H1 (cell line): Measurements from ENCODE around the gene HK1. TPM values are rescaled to one million over a fixed set of nuclear protein-coding genes. Genes with fewer than 3 reads are reported as not detected.

Experiments used
- CTCF ChIA-PET: fragments of 300-600 bp; sonication (Branson Sonifier 250); formaldehyde crosslinking; loops from one replicate; lab custom pipeline; 2021; ENCODE audit not compliant: partially characterized antibody; lab: Charles Lee
- POLR2A ChIA-PET: fragments of 300-600 bp; sonication (Branson Sonifier 250); formaldehyde crosslinking; loops from one replicate; lab custom pipeline; 2021; ENCODE audit warnings: inconsistent platforms; ENCODE audit not compliant: partially characterized antibody; lab: Charles Lee
- DNase-seq, 2 experiments: peaks; one replicate each; pipeline versions ENCODE4 v3.0.0 to v3.0.0-alpha.2; 2010 to 2022; ENCODE audit warnings: low spot score in 2 of 2, low read depth in 1 of 2, mixed read lengths in 1 of 2
- FAIRE-seq: peaks from 2 replicates; lab custom pipeline; 2011; peaks lifted over from hg19 to GRCh38; lab: Jason Lieb, UNC
- H2AFZ ChIP-seq: 2 replicates; pipeline ENCODE4 v1.8.1; 2012; ENCODE audit warnings: low read length, inconsistent platforms
- H2AK5ac ChIP-seq: 2 replicates; pipeline ENCODE4 v1.6.1; 2013; ENCODE audit warnings: low read depth, low read length
- H2BK120ac ChIP-seq: replicated peaks from 2 replicates; pipeline ENCODE3; 2013; ENCODE audit warnings: low read depth, low read length, inconsistent platforms
- H2BK12ac ChIP-seq: 2 replicates; pipeline ENCODE4 v1.6.1; 2013; ENCODE audit warnings: low read depth, low read length
- H2BK15ac ChIP-seq: 2 replicates; pipeline ENCODE4 v1.6.1; 2013; ENCODE audit warnings: low read length
- H2BK20ac ChIP-seq: 2 replicates; pipeline ENCODE4 v1.6.1; 2013; ENCODE audit warnings: low read length
- H2BK5ac ChIP-seq: 2 replicates; pipeline ENCODE4 v1.6.1; 2013; ENCODE audit warnings: low read depth, low read length
- H3K14ac ChIP-seq: 2 replicates; pipeline ENCODE4 v1.6.1; 2013; ENCODE audit warnings: inconsistent platforms; ENCODE audit not compliant: insufficient read length
- H3K18ac ChIP-seq: 2 replicates; pipeline ENCODE4 v1.6.1; 2013; ENCODE audit warnings: low read length; ENCODE audit errors: extremely low read depth
- H3K23ac ChIP-seq: 2 replicates; pipeline ENCODE4 v1.6.1; 2013; ENCODE audit warnings: inconsistent platforms; ENCODE audit not compliant: insufficient read length
- H3K23me2 ChIP-seq: 2 replicates; pipeline ENCODE4 v1.6.1; 2013; ENCODE audit warnings: low read depth, low read length
- H3K27ac ChIP-seq: 2 replicates; pipeline ENCODE4 v1.6.1; 2011; ENCODE audit warnings: low read depth, low read length, inconsistent platforms
- H3K27me3 ChIP-seq, 4 experiments: replicated peaks in 1 of 4; 1 replicate in 1 of 4; 2 replicates in 3 of 4; pipeline versions ENCODE4 v1.6.1 to v1.8.1; 2011 to 2013; ENCODE audit warnings: low read length in 3 of 4, mild to moderate bottlenecking in 3 of 4, inconsistent platforms in 2 of 4, mixed read lengths in 2 of 4, moderate library complexity in 1 of 4; ENCODE audit not compliant: control insufficient read depth in 3 of 4, insufficient read depth in 3 of 4; ENCODE audit errors: extremely low read depth in 1 of 4
- H3K36me3 ChIP-seq, 4 experiments: 2 replicates each; pipeline versions ENCODE4 v1.6.1 to v1.8.1; 2011 to 2013; ENCODE audit warnings: mild to moderate bottlenecking in 4 of 4, low read length in 3 of 4, moderate library complexity in 2 of 4, control low read depth in 1 of 4, inconsistent platforms in 1 of 4; ENCODE audit not compliant: insufficient read depth in 4 of 4, control insufficient read depth in 2 of 4
- H3K4ac ChIP-seq: replicated peaks from 2 replicates; pipeline ENCODE3; 2013; ENCODE audit warnings: low read length, low read depth, mixed read lengths, inconsistent platforms; ENCODE audit not compliant: insufficient read length
- H3K4me1 ChIP-seq, 4 experiments: replicated peaks in 1 of 4; 1 replicate in 1 of 4; 2 replicates in 3 of 4; pipeline versions ENCODE4 v1.6.1 to v1.8.1; 2011 to 2013; ENCODE audit warnings: low read length in 3 of 4, inconsistent platforms in 2 of 4, mixed read lengths in 1 of 4; ENCODE audit not compliant: insufficient read depth in 4 of 4, control insufficient read depth in 3 of 4
- H3K4me2 ChIP-seq, 2 experiments: 2 replicates each; pipeline versions ENCODE4 v1.6.1 to v1.8.1; 2011 to 2013; ENCODE audit warnings: low read depth in 2 of 2, low read length in 2 of 2, control low read depth in 1 of 2, inconsistent platforms in 1 of 2, mild to moderate bottlenecking in 1 of 2; ENCODE audit not compliant: insufficient read depth in 1 of 2
- H3K4me3 ChIP-seq, 4 experiments: fragments of 200-600, 300-600 bp in 1 of 4; sonication (generic), shearing (Covaris generic), sonication (Bioruptor Twin) in 1 of 4; 2 replicates each; pipeline versions ENCODE4 v1.5.1 to v1.8.1; 2011 to 2016; ENCODE audit warnings: low read length in 4 of 4, low read depth in 3 of 4, control low read depth in 2 of 4, inconsistent platforms in 2 of 4, mild to moderate bottlenecking in 2 of 4, mixed read lengths in 1 of 4, moderate library complexity in 1 of 4; ENCODE audit not compliant: insufficient read depth in 2 of 4; ENCODE audit errors: extremely low read depth in 1 of 4
- H3K56ac ChIP-seq: replicated peaks from 2 replicates; pipeline ENCODE3; 2013; ENCODE audit warnings: low read depth, mild to moderate bottlenecking, mixed read lengths, low read length, inconsistent platforms; ENCODE audit not compliant: insufficient read length
- H3K79me1 ChIP-seq: 2 replicates; pipeline ENCODE4 v1.6.1; 2013; ENCODE audit warnings: low read depth, low read length, control low read depth
- H3K79me2 ChIP-seq, 2 experiments: 2 replicates each; pipeline versions ENCODE4 v1.6.1 to v1.8.1; 2012 to 2013; ENCODE audit warnings: low read length in 2 of 2, mild to moderate bottlenecking in 2 of 2, inconsistent platforms in 1 of 2; ENCODE audit not compliant: insufficient read depth in 2 of 2, control insufficient read depth in 1 of 2
- H3K9ac ChIP-seq, 4 experiments: replicated peaks in 1 of 4; 1 replicate in 1 of 4; 2 replicates in 3 of 4; pipeline versions ENCODE4 v1.6.1 to v1.8.1; 2011 to 2013; ENCODE audit warnings: low read depth in 3 of 4, low read length in 3 of 4, control low read depth in 2 of 4, mild to moderate bottlenecking in 2 of 4, moderate library complexity in 2 of 4, inconsistent platforms in 1 of 4; ENCODE audit errors: extremely low read depth in 1 of 4
- H3K9me3 ChIP-seq, 2 experiments: 2 replicates each; pipeline versions ENCODE4 v1.6.1 to v1.8.1; 2012 to 2013; ENCODE audit warnings: mild to moderate bottlenecking in 2 of 2, moderate library complexity in 2 of 2, control low read depth in 1 of 2, inconsistent platforms in 1 of 2, low read depth in 1 of 2, low read length in 1 of 2, mixed read lengths in 1 of 2; ENCODE audit not compliant: insufficient read depth in 2 of 2
- H4K20me1 ChIP-seq, 2 experiments: replicated peaks in 1 of 2; 2 replicates each; pipeline versions ENCODE3 to v1.8.1; 2011 to 2013; ENCODE audit warnings: inconsistent platforms in 2 of 2, low read length in 2 of 2, mild to moderate bottlenecking in 1 of 2; ENCODE audit not compliant: insufficient read depth in 2 of 2, control insufficient read depth in 1 of 2
- H4K5ac ChIP-seq: 2 replicates; pipeline ENCODE4 v1.6.1; 2013; ENCODE audit warnings: low read length, low read depth, mixed read lengths, inconsistent platforms; ENCODE audit not compliant: insufficient read length
- H4K8ac ChIP-seq: 2 replicates; pipeline ENCODE4 v1.8.0; 2013; ENCODE audit warnings: mild to moderate bottlenecking, moderate library complexity, low read length, inconsistent platforms; ENCODE audit not compliant: insufficient read depth; ENCODE audit errors: extremely low read depth
- H4K91ac ChIP-seq: replicated peaks from 2 replicates; pipeline ENCODE3; 2013; ENCODE audit warnings: low read length, mixed read lengths, inconsistent platforms; ENCODE audit not compliant: insufficient read length
- WGBS, 2 experiments: shearing (Covaris generic) in 1 of 2; methylation state at CpG; one replicate each; pipeline versions ENCODE4 v1.1.6 to v1.1.7; 2013 to 2015; ENCODE audit warnings: low lambda C conversion rate in 2 of 2, mixed read lengths in 2 of 2, inconsistent platforms in 1 of 2, low coverage in 1 of 2, missing lambda C conversion rate in 1 of 2; ENCODE audit not compliant: insufficient replicate concordance in 2 of 2, insufficient coverage in 1 of 2, insufficient read length in 1 of 2; ENCODE audit errors: extremely low coverage in 1 of 2, missing lambda C conversion rate in 1 of 2; 5-methylcytosine and 5-hydroxymethylcytosine counted together
- polyA plus RNA-seq, 7 experiments: library from polyadenylated mRNA; depleted of rRNA in 3 of 7; stranded (reverse) in 5 of 7; unstranded in 2 of 7; fragments of >200 nt in 5 of 7; fragments of 200-250 nt in 2 of 7; gene quantifications; 1 replicate in 5 of 7; 2 replicates in 1 of 7; 4 replicates in 1 of 7; pipeline versions ENCODE4 v1.2.1 to v1.2.3, GENCODE V29; 2011 to 2013; ENCODE audit warnings: missing spikeins in 2 of 7, mixed read lengths in 2 of 7
- total RNA-seq: library from RNA; stranded (reverse); fragmentation: NEBNext Ultra II Directional; extraction: Animal tissue kit (Norgen Biotek cat#: 25700); gene quantifications from 2 replicates; pipeline ENCODE4 v1.2.1, GENCODE V29; 2021

HK1 gene
- total and polyA plus RNA-seq, 2 of the 8 experiments (the other 6 are each of a cell fraction or from before 2014, with no cell fraction given): 55.8 to 247 TPM

- H3K27me3 ChIP-seq: no peaks in the 10 kb centered on the region
- no peaks in the 10 kb centered on the region for H3K9me3 ChIP-seq
- no peak overlapping the region for H3K56ac ChIP-seq
- WGBS, 2 experiments: 90% methylated on average over 2 of the region's 2 CpGs; no CpG with 5 or more reads in 1 of the 2 experiments
- no peaks in the 10 kb centered on the region for H4K20me1 ChIP-seq
- ChIA-PET CTCF (interaction anchor here (0.8 to 7.6 kb wide), 8 partner anchors 13 to 248 kb away, joined by 3 to 69 read pairs (median 4); no protein-coding TSS in a partner anchor), POLR2A (interaction anchor here (0.6 kb wide), 1 partner anchor 854 kb away, joined by 3 read pairs; no protein-coding TSS in a partner anchor)
- no peak overlapping the region for H3K18ac ChIP-seq
- H3K27ac ChIP-seq: peak overlapping the region; percentile 37; the same call in 1 of the 2 replicates
- H2BK120ac ChIP-seq: no peak overlapping the region
- H3K79me2 ChIP-seq: no peaks in the 10 kb centered on the region
- DNase-seq (no peak), FAIRE-seq (no peak)
- no peak overlapping the region for H2BK5ac ChIP-seq
- peaks cover 8 to 21% (median 15%) of the 10 kb centered on the region in 4 experiments for H3K4me1 ChIP-seq
- peaks cover 11 to 52% (median 40%) of the 10 kb centered on the region in 4 experiments for H3K36me3 ChIP-seq
- no peak overlapping the region for H2AFZ ChIP-seq
- H4K91ac ChIP-seq: no peak overlapping the region
- no peak overlapping the region for H3K23ac ChIP-seq
- no peaks in the 10 kb centered on the region for H3K23me2 ChIP-seq
- no peak overlapping the region for H2BK15ac ChIP-seq
- H2AK5ac ChIP-seq: no peak overlapping the region
- H2BK20ac ChIP-seq: no peak overlapping the region
- no peak overlapping the region for H2BK12ac ChIP-seq
- H3K79me1 ChIP-seq: 0 out of 2 replicates have a peak, but pooled peaks cover 5% of the 10 kb centered on the region
- no peak overlapping the region for H4K8ac ChIP-seq
- H3K14ac ChIP-seq: no peak overlapping the region
- no peak overlapping the region for H3K4me3 ChIP-seq
- H3K9ac ChIP-seq: no peak overlapping the region
- H3K4ac ChIP-seq: no peak overlapping the region
- no peak overlapping the region for H3K4me2 ChIP-seq
- H4K5ac ChIP-seq: no peak overlapping the region
Measured at GRCh38 chr10:69388488-69388887, 110.2 kb downstream of the HK1 start.
